ENCODE measurements around the gene UFSP1. TPM values are rescaled to one million over a fixed set of nuclear protein-coding genes. Genes with fewer than 3 reads are reported as not detected.

UFSP1 gene
- total RNA-seq, 1 donor from 2014 or later: 4.5 TPM

DNA sequence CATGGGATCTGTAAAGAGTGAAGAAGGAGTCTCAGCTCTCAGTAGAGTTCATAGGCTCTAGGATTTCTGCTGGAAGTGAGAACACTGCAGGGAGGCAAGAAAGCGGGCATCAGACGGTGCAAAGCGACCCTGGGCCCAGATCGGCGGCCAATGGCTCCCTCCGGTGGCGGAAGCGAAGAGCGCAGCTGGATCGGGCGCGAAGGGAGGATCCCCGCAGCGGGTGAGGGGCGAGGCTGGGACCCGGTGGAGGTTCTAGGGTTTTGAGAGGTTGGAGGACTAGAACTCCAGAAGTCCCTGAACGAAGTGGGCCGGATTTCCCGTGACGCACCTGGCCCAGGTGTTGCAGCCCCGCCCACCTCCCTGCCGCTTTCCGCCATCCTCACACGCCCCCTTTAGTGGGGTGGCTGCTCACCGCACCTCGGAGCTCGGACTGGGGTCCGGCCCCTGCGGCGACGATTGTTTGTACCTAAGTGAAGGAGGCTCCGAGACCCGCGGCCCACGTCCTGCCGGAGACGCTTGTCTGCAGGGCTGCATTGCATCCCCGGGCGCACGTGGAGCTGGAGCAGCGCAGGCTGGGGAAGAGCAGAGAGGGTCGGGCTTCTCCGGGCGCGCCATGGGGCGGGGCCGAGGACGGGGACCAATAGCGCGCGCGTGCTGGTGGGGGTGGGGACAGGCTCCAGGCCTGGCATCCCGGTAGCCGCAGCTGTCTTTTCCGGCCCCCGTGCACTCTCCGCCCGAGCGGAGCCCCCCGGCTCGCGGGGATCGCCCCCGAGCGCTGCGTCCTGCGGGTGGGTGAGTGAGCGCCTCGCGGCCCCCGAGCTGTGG lies 37.3 kb downstream of the UFSP1 start, which contains the start of gene SLC12A9:
Gene SLC12A9 (plus strand): TSS at position 666 of the 825 bp plus-strand sequence. CDS start 1,485 bp downstream, outside the sequence.
- Mint-ChIP-seq H3K27ac (peak within 1 kb of the TSS; percentile 82), H3K4me1 (peaks cover 12% of the 10 kb centered on the region), H3K9me3 (no peaks in the 10 kb centered on the region)

DNA sequence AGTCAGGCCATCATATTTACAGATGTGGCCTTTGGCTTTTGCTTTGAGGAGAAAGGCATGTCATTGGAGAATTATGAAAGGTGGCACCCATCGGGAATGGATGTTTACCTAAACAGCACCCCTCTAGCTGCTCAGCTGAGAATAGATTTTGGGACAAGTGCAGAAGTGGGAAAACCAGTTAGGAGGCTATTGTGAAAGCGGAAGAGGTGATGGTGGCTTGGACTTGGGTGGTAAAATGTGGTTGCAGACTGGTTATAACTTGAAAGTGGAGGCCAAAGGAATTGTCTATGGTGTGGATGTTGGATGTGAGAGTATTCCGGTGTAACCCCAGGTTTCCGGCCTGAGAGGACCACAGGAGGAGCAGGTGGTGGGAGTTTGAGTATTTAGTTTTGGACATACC lies 42.2 kb downstream of the UFSP1 start:
- H3K4me3 Mint-ChIP-seq: no peak overlapping the region
- H3K27me3 Mint-ChIP-seq: no peaks in the 10 kb centered on the region
- H3K4me1 Mint-ChIP-seq: peaks cover 3% of the 10 kb centered on the region
- no peaks in the 10 kb centered on the region for H3K9me3 Mint-ChIP-seq
- H3K36me3 Mint-ChIP-seq (ENCODE audit: low read depth): no peaks in the 10 kb centered on the region
- no peak for DNase-seq
- intact Hi-C loops (cut with micrococcal nuclease): no loop called here
- no peak overlapping the region for H3K27ac Mint-ChIP-seq

More for the DNA sequence above, 37.3 kb downstream of the UFSP1 start, which contains the start of gene SLC12A9:
- no peaks in the 10 kb centered on the region for H3K27me3 Mint-ChIP-seq
- DNase-seq: peak; percentile 97
- intact Hi-C loops (cut with micrococcal nuclease): loop anchor here (1.0 to 5.0 kb wide), 7 partner anchors 15 to 751 kb away; partner anchors contain the start of genes AP4M1, FBXO24, LRCH4 and MCM7
- peak within 1 kb of the TSS; percentile 95 for H3K4me3 Mint-ChIP-seq
- peaks cover 13% of the 10 kb centered on the region for H3K36me3 Mint-ChIP-seq (ENCODE audit: low read depth)

DNA sequence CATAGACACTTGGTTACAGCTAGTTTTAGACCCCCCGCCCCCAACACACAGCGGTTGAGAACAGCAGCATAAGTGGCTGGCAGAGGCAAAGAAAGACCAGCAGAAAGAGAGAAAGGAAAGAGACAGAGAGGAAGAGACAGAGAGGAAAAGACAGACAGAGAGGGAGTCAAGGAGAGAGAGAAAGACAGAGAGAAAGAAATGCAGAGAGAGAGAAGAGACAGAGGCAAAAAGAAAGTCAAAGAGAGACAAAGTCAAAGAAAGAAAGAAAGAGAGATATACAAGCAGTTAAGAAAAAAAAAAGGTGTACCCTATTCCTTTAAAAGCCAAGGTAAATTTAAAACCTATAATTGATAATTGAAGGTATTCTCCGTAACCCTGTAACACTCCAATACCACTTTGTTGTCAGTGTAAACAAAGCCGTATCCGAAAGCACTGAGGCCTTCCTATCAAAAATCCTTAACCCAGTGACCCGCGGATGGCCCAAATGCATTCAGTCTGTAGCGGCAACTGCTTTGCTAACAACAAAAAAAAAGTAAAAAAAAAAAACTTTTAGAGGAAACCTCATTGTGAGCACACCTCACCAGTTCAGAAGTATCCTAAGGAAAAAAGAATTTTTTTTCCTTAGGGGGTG lies 48.9 kb downstream of the UFSP1 start:
- no peaks in the 10 kb centered on the region for H3K9me3 Mint-ChIP-seq
- no peak overlapping the region for H3K27ac Mint-ChIP-seq
- no peak overlapping the region for H3K4me3 Mint-ChIP-seq
- H3K36me3 Mint-ChIP-seq (ENCODE audit: low read depth): no peaks in the 10 kb centered on the region
- intact Hi-C loops (cut with micrococcal nuclease): no loop called here
- DNase-seq: no peak
- H3K4me1 Mint-ChIP-seq: peaks cover 4% of the 10 kb centered on the region
- H3K27me3 Mint-ChIP-seq: peaks cover 3% of the 10 kb centered on the region

DNA sequence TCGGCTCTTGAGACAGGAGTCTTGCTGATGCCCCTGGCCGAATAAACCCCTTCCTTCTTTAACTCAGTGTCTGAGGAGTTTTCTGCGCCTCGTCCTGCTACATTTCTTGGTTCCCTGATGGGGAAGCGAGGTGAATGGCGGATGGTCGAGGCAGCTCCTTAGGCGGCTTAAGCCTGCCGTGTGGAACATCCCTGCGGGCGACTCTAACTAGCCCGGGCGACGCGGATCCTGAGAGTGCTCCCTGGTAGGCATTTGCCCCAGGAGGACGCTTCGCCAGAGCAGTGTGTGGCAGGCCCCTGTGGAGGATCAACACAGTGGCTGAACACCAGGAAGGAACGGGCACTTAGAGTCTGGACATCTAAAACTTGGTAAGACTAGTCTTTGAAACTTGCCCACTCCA lies 50.2 kb downstream of the UFSP1 start:
- H3K9me3 Mint-ChIP-seq: no peaks in the 10 kb centered on the region
- H3K27me3 Mint-ChIP-seq: peaks cover 3% of the 10 kb centered on the region
- DNase-seq: no peak
- no peak overlapping the region for H3K27ac Mint-ChIP-seq
- peaks cover 4% of the 10 kb centered on the region for H3K4me1 Mint-ChIP-seq
- intact Hi-C loops (cut with micrococcal nuclease): no loop called here
- H3K36me3 Mint-ChIP-seq (ENCODE audit: low read depth): no peaks in the 10 kb centered on the region
- H3K4me3 Mint-ChIP-seq: no peak overlapping the region

Other genes starting within 250 kb of the UFSP1 start
- gene TFR2, start 248.2 kb downstream of the UFSP1 start, total RNA-seq: 20.7 and 21.2 TPM in 2 replicates
- gene ACTL6B, start 233.3 kb downstream of the UFSP1 start, total RNA-seq: not detected in 2 replicates
- 205 and 211 TPM in 2 replicates for gene GNB2, start 216.0 kb downstream of the UFSP1 start, total RNA-seq
- 48.8 and 52.2 TPM in 2 replicates for gene GIGYF1, start 195.5 kb downstream of the UFSP1 start, total RNA-seq
- 77.3 and 77.7 TPM in 2 replicates for gene POP7, start 183.6 kb downstream of the UFSP1 start, total RNA-seq
- 0.40 TPM in 1 of 2 replicates, not detected in the other for gene EPO, start 169.2 kb downstream of the UFSP1 start, total RNA-seq
- gene ZAN, start 156.1 kb downstream of the UFSP1 start, total RNA-seq: not detected in 2 replicates
- 2.7 and 3.0 TPM in 2 replicates for gene EPHB4, start 62.2 kb downstream of the UFSP1 start, total RNA-seq
- gene SLC12A9, start 37.0 kb downstream of the UFSP1 start, total RNA-seq: 37.3 and 41.2 TPM in 2 replicates
- 42.7 and 47.6 TPM in 2 replicates for gene TRIP6, start 22.3 kb downstream of the UFSP1 start, total RNA-seq
- gene SRRT, start 14.6 kb downstream of the UFSP1 start, total RNA-seq: 300 and 318 TPM in 2 replicates
- gene ACHE, start 6.2 kb upstream of the UFSP1 start, total RNA-seq: not detected in 2 replicates
- not detected in 2 replicates for gene MUC3A, start 59.8 kb upstream of the UFSP1 start, total RNA-seq
- 0.76 and 1.5 TPM in 2 replicates for gene MUC12, start 79.8 kb upstream of the UFSP1 start, total RNA-seq
- not detected in 2 replicates for gene MUC17, start 130.4 kb upstream of the UFSP1 start, total RNA-seq
- gene TRIM56, start 195.8 kb upstream of the UFSP1 start, total RNA-seq: 41.1 and 44.5 TPM in 2 replicates
- gene SERPINE1, start 237.4 kb upstream of the UFSP1 start, total RNA-seq: 0.33 and 0.45 TPM in 2 replicates